Coronary artery (tissue), 2 donors: ENCODE data around the gene P4HTM.
"Not testable (repeated sequence)": the region's sequence is repeated elsewhere in the genome, so short reads cannot be mapped to it uniquely, and the experiment has no call there.

Experiments
- DNase-seq: peaks from one replicate; pipeline ENCODE4 v3.0.0-alpha.2; 2017; ENCODE audit warnings: low spot score
- H3K27ac ChIP-seq, 2 donors: fragments of 200-600 bp; sonication (generic); one replicate each; pipeline ENCODE4 v1.5.1; 2016 to 2019
- H3K4me3 ChIP-seq: fragments of 200-600 bp; sonication (generic); 2 replicates; pipeline ENCODE4 v1.5.1; 2016; ENCODE audit warnings: mild to moderate bottlenecking, moderate library complexity
- CTCF ChIP-seq: fragments of 200-600 bp; sonication (generic); IDR thresholded peaks from one replicate; pipeline ENCODE4 v1.5.1; 2019; ENCODE audit warnings: antibody characterized with exemption

Gene P4HTM

DNA sequence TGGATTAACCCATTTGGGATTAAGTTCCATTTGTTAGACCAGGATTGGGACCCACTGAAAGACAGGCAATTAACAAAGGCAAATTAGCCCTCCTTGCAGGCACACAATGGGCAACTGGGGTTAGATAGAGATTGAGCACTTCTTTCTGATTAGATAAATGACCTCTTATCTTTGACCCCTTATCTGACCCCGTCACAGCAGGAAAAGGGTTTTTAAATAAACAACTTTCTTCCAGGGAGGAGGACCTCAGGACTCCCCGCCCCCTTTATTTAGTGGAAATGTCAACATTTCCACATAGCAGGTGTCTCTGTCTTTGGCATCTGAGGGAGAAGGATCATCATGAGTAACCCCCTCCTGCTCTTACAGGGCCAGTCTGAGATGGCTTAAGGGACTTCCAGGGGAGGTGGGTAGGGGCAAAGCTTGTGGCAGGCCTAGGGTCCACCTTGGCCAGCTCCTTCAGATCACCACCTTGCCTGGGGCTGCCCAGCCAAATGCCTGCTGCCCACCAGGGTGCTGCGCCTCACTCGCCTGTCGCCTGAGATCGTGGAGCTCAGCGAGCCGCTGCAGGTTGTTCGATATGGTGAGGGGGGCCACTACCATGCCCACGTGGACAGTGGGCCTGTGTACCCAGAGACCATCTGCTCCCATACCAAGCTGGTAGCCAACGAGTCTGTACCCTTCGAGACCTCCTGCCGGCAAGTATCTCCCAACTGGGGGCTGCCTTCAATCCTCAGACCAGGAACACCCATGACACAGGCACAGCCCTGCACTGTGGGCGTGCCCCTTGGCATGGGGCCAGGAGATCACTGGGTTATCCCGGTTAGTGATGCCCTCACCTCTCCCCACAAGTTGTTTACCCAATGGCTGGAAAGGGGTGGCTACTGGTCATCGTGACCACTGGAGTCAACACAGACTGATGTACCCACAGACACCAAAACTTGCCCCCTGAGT lies 14.6 kb downstream of the P4HTM start:
- no peak for DNase-seq
- TF ChIP-seq CTCF, result no peak
- Histone ChIP-seq H3K4me3 (no peak overlapping the region), H3K27ac (no peak overlapping the region)

- H3K4me3 ChIP-seq, result no peak overlapping the region
- no peak overlapping the region for H3K27ac ChIP-seq
- DNase-seq, result no peak
- no peak for TF ChIP-seq CTCF
Measured at GRCh38 chr3:49005303-49005680, 15.3 kb downstream of the P4HTM start.

DNA sequence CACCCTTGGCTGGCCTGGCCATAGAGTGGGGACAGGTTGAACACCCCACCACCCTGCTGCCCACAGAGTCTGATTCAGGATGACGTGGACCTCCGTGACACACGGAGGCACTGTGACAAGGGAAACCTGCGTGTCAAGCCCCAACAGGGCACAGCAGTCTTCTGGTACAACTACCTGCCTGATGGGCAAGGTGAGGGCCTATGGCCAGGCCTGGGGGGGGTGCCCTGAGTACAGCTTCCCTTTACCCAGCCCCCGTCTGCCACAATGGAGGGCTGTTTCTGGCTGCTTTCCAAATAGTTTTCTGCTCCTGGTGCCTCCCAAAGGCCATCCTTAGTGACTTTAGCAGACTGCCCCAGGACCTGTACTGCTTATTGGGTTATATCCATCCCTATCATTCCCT lies 16.0 kb downstream of the P4HTM start:
- no peak for TF ChIP-seq CTCF
- Histone ChIP-seq H3K27ac (peak overlapping the region; percentile 89 to 91), H3K4me3 (peak overlapping the region; percentile 91)
- DNase-seq, result no peak

DNA sequence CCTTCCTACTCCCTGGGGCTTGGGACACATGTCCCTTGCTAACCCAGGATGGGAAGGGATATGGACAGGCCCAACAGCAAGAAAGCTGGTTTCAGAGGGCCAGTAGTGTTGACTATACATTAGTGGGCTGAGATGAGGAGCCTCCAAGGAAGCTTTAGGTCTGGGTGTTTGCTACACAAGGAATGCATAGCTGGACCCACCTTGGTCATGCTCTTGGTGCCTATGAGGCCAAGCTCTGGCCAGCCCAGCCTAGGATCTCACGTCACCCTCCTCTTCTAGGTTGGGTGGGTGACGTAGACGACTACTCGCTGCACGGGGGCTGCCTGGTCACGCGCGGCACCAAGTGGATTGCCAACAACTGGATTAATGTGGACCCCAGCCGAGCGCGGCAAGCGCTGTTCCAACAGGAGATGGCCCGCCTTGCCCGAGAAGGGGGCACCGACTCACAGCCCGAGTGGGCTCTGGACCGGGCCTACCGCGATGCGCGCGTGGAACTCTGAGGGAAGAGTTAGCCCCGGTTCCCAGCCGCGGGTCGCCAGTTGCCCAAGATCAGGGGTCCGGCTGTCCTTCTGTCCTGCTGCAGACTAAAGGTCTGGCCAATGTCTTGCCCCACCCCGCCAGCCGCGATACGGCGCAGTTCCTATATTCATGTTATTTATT lies 16.5 kb downstream of the P4HTM start:
- Histone ChIP-seq H3K27ac (peak overlapping the region; percentile 89 to 91), H3K4me3 (peak overlapping the region; percentile 91)
- no peak for TF ChIP-seq CTCF
- DNase-seq, result no peak

GRCh38 chr3:49007068-49007770 lies 17.2 kb downstream of the P4HTM start, which contains the start of gene WDR6:
Gene WDR6, plus strand, starts transcription at chr3:49007391. Its CDS starts 41 bp downstream, at chr3:49007432.
- peak within 1 kb of the TSS; percentile 89 to 91 for H3K27ac ChIP-seq
- peak within 1 kb of the TSS; percentile 91 for H3K4me3 ChIP-seq
- peak; percentile 98 for DNase-seq
- TF ChIP-seq CTCF, result no peak

DNA sequence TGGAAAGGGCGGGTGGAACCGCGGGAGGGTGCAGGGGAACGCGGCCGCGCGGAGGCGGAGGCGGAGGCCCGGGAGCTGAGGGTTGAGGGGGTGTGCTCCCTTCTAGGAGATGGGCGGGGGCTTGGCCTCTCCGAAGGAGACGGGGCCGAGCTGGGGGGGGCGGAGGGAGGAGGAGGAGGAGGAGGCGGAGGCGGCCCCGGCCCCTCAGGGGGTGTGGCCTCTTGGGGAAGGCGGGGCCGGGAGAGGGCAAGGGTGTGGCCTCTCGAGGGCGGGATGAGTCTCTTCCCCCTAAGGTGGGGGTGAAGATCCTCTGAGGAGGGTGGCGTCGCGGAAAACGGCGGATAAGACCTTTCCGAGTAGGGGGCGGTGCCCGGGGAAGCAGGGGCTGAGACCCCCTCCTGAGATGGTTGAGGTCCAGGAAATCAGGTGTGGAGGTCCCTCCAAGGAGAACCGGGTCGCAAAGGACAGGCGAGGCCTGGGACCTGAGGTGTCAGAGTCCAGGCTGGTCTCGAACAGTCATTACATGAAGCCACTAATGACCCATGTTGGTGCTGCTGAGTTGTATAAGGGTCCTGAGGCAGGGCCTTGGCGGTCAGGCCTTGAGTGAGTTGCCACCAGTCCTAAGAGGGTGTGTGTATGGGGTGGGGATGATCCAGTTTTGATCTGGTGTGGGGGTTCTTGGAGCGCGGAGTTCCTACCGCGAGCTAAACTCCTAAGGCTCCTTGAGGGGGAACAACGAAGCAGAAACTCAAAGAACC lies 17.9 kb downstream of the P4HTM start:
- Histone ChIP-seq H3K4me3 (peak overlapping the region; percentile 91), H3K27ac (peak overlapping the region; percentile 89 to 91)
- no peak for TF ChIP-seq CTCF
- DNase-seq, result peak; percentile 93

DNA sequence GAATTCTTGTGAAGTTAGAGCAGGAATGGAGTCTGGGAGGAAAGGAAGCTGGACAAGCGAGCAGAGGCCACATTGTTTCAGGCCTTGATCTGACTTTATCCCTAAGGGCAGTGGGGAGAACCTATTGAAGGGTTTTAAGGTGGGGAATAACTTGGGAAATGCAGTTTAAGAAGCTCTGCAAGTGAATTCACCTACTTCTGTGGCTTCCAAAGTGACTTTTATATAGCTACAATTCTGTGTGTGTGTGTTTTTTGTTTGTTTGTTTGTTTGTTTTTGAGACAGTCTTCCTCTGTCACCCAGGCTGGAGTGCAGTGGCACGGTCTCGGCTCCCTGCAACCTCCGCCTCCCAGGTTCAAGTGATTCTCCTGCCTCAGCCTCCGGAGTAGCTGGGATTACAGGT lies 18.6 kb downstream of the P4HTM start:
- DNase-seq, result not testable (repeated sequence)
- Histone ChIP-seq H3K4me3 (peak overlapping the region; percentile 91), H3K27ac (peak overlapping the region; percentile 89 to 91)
